Brain microvascular endothelial cell (primary cell): ENCODE measurements around the gene FBXO28.

Experiments
- DNase-seq: peaks from one replicate; pipeline ENCODE4 v3.0.0-alpha.2; 2020
- H3K27ac ChIP-seq: fragments of 250-450 bp; sonication (Bioruptor Pico); 2 replicates; pipeline ENCODE4 v1.5.1; 2020; ENCODE audit warnings: mild to moderate bottlenecking, moderate library complexity
- H3K27me3 ChIP-seq: fragments of 250-450 bp; sonication (Bioruptor Pico); replicated peaks from 2 replicates; pipeline ENCODE4 v1.5.1; 2020; ENCODE audit warnings: mild to moderate bottlenecking
- H3K36me3 ChIP-seq: fragments of 250-450 bp; sonication (Bioruptor Pico); replicated peaks from 2 replicates; pipeline ENCODE4 v1.5.1; 2020; ENCODE audit warnings: mild to moderate bottlenecking
- H3K4me3 ChIP-seq: 2 replicates; pipeline ENCODE4 v1.5.1; 2011; ENCODE audit warnings: low read depth, mild to moderate bottlenecking, control low read depth, low read length, moderate library complexity
- CTCF ChIP-seq: IDR thresholded peaks from 2 replicates; pipeline ENCODE4 v1.5.1; 2011; ENCODE audit warnings: low read depth, mild to moderate bottlenecking, moderate library complexity, low read length, control low read depth, inconsistent platforms; ENCODE audit errors: missing control alignments
- in situ Hi-C: cut with HindIII; loops from 2 replicates; pipeline ENCODE4 v1.10.0; 2017; ENCODE audit warnings: low sequenced_read_pairs, low pct_ligation_motif_present

Gene FBXO28

GRCh38 chr1:224170343-224170742, 56.4 kb downstream of the FBXO28 start:
- in situ Hi-C loops: no loop called here

GRCh38 chr1:224170748-224171478, 57.0 kb downstream of the FBXO28 start:
- Histone ChIP-seq H3K36me3 (no peaks in the 10 kb centered on the region), H3K4me3 (no peak overlapping the region), H3K27ac (no peak overlapping the region), H3K27me3 (no peaks in the 10 kb centered on the region)
- in situ Hi-C loops: no loop called here
- no peak for DNase-seq
- peak; percentile 65 for TF ChIP-seq CTCF

More at GRCh38 chr1:224170343-224170742, 56.4 kb downstream of the FBXO28 start:
- Histone ChIP-seq H3K4me3 (no peak overlapping the region), H3K36me3 (no peaks in the 10 kb centered on the region), H3K27me3 (no peaks in the 10 kb centered on the region), H3K27ac (no peak overlapping the region)
- no peak for DNase-seq
- TF ChIP-seq CTCF: no peak

- Histone ChIP-seq H3K27me3 (no peaks in the 10 kb centered on the region), H3K36me3 (no peaks in the 10 kb centered on the region), H3K27ac (no peak overlapping the region), H3K4me3 (no peak overlapping the region)
- no peak for TF ChIP-seq CTCF
- in situ Hi-C loops: no loop called here
- no peak for DNase-seq
Observed at GRCh38 chr1:224172229-224172628, 58.3 kb downstream of the FBXO28 start.

GRCh38 chr1:224173523-224173922, 59.6 kb downstream of the FBXO28 start:
- in situ Hi-C loops: no loop called here
- TF ChIP-seq CTCF: no peak
- Histone ChIP-seq H3K27ac (no peak overlapping the region), H3K36me3 (no peaks in the 10 kb centered on the region), H3K27me3 (no peaks in the 10 kb centered on the region), H3K4me3 (no peak overlapping the region)
- no peak for DNase-seq

- Histone ChIP-seq H3K27me3 (no peaks in the 10 kb centered on the region), H3K27ac (no peak overlapping the region), H3K36me3 (no peaks in the 10 kb centered on the region), H3K4me3 (peak overlapping the region; percentile 33)
- in situ Hi-C loops: no loop called here
- DNase-seq: peak; percentile 25
- peak; percentile 27 for TF ChIP-seq CTCF
Observed at GRCh38 chr1:224175617-224176016, 61.7 kb downstream of the FBXO28 start.

GRCh38 chr1:224177356-224177999, 63.6 kb downstream of the FBXO28 start:
- H3K4me3 ChIP-seq: no peak overlapping the region
- no peaks in the 10 kb centered on the region for H3K36me3 ChIP-seq
- no peak for TF ChIP-seq CTCF
- no peak for DNase-seq
- no peak overlapping the region for H3K27ac ChIP-seq
- H3K27me3 ChIP-seq: no peaks in the 10 kb centered on the region
- in situ Hi-C loops: no loop called here
